ENCODE measurements around the gene RAPSN. TPM values are rescaled to one million over a fixed set of nuclear protein-coding genes. Genes with fewer than 3 reads are reported as not detected.

Gene RAPSN
- total RNA-seq (2014; rRNA removed; shearing (Covaris generic)) (0.17 TPM in 1 of 2 replicates, not detected in the other), polyA plus RNA-seq (2016; fragmentation: Nextera tagmentation; extraction: Ambion mirVana) (0.23 and 0.59 TPM in 2 replicates)
- long read RNA-seq = 0 reads

GRCh38 chr11:47448566-47449427 lies at the start of gene RAPSN:
TSS of gene RAPSN (minus strand) at chr11:47449136. CDS start at chr11:47448964, 172 bp downstream.
- Histone ChIP-seq H2AFZ (no peak within 1 kb of the TSS), H3K4me3 (no peak within 1 kb of the TSS), H3K27ac (ENCODE audit: low read depth) (no peak within 1 kb of the TSS), H3K27me3 (ENCODE audit: insufficient read depth) (no peaks in the 10 kb centered on the region), H4K20me1 (replicated peaks; ENCODE audit: insufficient read depth) (no peaks in the 10 kb centered on the region), H3K79me2 (replicated peaks; ENCODE audit: insufficient read depth) (no peaks in the 10 kb centered on the region), H3F3A (replicated peaks; ENCODE audit: low read depth) (no peaks in the 10 kb centered on the region), H3K9me2 (ENCODE audit: insufficient read depth) (no peaks in the 10 kb centered on the region), H3K4me2 (no peak within 1 kb of the TSS), H3K4me1 (ENCODE audit: insufficient read depth) (no peaks in the 10 kb centered on the region), H3K36me3 (ENCODE audit: insufficient read depth) (no peaks in the 10 kb centered on the region)
- peak; percentile 43 for ATAC-seq
- no peaks in the 10 kb centered on the region for H3K27me3 Mint-ChIP-seq (ENCODE audit: insufficient read depth, low read depth, poor library complexity)
- H3K4me3 Mint-ChIP-seq = no peak within 1 kb of the TSS
- no peaks in the 10 kb centered on the region for H3K36me3 Mint-ChIP-seq (ENCODE audit: low read depth)
- H3K4me1 Mint-ChIP-seq = no peaks in the 10 kb centered on the region
- no peak for TF ChIP-seq EZH2phosphoT487 (IDR thresholded peaks at IDR 0.05; ENCODE audit: unreplicated experiment)
- TF ChIP-seq CTCF (conservative IDR thresholded peaks at IDR 0.05; ENCODE audit: low read depth in 2 of 2) = no peak
- TF ChIP-seq ZNF331 (CRISPR knock-in tag; IDR thresholded peaks at IDR 0.05; ENCODE audit: low read depth) = no peak
- TF ChIP-seq ZNF114 (CRISPR knock-in tag; IDR thresholded peaks at IDR 0.05) = no peak
- TF ChIP-seq EZH2 (IDR thresholded peaks at IDR 0.05; ENCODE audit: low read depth, unreplicated experiment) = no peak
- TF ChIP-seq NANOG (IDR thresholded peaks at IDR 0.05; ENCODE audit: borderline replicate concordance) = no peak
- no peak for TF ChIP-seq JUNB (IDR thresholded peaks at IDR 0.05; ENCODE audit: unreplicated experiment)
- no peak for TF ChIP-seq POLR2AphosphoS5 (IDR thresholded peaks at IDR 0.05; ENCODE audit: low read depth)
- TF ChIP-seq, protein P1, sequence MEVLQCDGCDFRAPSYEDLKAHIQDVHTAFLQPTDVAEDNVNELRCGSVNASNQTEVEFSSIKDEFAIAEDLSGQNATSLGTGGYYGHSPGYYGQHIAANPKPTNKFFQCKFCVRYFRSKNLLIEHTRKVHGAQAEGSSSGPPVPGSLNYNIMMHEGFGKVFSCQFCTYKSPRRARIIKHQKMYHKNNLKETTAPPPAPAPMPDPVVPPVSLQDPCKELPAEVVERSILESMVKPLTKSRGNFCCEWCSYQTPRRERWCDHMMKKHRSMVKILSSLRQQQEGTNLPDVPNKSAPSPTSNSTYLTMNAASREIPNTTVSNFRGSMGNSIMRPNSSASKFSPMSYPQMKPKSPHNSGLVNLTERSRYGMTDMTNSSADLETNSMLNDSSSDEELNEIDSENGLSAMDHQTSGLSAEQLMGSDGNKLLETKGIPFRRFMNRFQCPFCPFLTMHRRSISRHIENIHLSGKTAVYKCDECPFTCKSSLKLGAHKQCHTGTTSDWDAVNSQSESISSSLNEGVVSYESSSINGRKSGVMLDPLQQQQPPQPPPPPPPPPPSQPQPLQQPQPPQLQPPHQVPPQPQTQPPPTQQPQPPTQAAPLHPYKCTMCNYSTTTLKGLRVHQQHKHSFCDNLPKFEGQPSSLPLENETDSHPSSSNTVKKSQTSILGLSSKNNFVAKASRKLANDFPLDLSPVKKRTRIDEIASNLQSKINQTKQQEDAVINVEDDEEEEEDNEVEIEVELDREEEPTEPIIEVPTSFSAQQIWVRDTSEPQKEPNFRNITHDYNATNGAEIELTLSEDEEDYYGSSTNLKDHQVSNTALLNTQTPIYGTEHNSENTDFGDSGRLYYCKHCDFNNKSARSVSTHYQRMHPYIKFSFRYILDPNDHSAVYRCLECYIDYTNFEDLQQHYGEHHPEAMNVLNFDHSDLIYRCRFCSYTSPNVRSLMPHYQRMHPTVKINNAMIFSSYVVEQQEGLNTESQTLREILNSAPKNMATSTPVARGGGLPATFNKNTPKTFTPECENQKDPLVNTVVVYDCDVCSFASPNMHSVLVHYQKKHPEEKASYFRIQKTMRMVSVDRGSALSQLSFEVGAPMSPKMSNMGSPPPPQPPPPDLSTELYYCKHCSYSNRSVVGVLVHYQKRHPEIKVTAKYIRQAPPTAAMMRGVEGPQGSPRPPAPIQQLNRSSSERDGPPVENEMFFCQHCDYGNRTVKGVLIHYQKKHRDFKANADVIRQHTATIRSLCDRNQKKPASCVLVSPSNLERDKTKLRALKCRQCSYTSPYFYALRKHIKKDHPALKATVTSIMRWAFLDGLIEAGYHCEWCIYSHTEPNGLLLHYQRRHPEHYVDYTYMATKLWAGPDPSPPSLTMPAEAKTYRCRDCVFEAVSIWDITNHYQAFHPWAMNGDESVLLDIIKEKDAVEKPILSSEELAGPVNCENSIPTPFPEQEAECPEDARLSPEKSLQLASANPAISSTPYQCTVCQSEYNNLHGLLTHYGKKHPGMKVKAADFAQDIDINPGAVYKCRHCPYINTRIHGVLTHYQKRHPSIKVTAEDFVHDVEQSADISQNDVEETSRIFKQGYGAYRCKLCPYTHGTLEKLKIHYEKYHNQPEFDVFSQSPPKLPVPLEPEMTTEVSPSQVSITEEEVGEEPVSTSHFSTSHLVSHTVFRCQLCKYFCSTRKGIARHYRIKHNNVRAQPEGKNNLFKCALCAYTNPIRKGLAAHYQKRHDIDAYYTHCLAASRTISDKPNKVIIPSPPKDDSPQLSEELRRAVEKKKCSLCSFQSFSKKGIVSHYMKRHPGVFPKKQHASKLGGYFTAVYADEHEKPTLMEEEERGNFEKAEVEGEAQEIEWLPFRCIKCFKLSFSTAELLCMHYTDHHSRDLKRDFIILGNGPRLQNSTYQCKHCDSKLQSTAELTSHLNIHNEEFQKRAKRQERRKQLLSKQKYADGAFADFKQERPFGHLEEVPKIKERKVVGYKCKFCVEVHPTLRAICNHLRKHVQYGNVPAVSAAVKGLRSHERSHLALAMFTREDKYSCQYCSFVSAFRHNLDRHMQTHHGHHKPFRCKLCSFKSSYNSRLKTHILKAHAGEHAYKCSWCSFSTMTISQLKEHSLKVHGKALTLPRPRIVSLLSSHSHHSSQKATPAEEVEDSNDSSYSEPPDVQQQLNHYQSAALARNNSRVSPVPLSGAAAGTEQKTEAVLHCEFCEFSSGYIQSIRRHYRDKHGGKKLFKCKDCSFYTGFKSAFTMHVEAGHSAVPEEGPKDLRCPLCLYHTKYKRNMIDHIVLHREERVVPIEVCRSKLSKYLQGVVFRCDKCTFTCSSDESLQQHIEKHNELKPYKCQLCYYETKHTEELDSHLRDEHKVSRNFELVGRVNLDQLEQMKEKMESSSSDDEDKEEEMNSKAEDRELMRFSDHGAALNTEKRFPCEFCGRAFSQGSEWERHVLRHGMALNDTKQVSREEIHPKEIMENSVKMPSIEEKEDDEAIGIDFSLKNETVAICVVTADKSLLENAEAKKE (CRISPR knock-in tag; IDR thresholded peaks at IDR 0.05) = no peak
- TF ChIP-seq CREB1 (CRISPR knock-in tag; IDR thresholded peaks at IDR 0.05; ENCODE audit: low read depth) = no peak
- TF ChIP-seq STAT1 (IDR thresholded peaks at IDR 0.05; ENCODE audit: unreplicated experiment) = no peak
- TF ChIP-seq, protein P2, sequence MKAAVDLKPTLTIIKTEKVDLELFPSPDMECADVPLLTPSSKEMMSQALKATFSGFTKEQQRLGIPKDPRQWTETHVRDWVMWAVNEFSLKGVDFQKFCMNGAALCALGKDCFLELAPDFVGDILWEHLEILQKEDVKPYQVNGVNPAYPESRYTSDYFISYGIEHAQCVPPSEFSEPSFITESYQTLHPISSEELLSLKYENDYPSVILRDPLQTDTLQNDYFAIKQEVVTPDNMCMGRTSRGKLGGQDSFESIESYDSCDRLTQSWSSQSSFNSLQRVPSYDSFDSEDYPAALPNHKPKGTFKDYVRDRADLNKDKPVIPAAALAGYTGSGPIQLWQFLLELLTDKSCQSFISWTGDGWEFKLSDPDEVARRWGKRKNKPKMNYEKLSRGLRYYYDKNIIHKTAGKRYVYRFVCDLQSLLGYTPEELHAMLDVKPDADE (IDR thresholded peaks at IDR 0.05) = no peak
- TF ChIP-seq REST (IDR thresholded peaks at IDR 0.05; ENCODE audit: unreplicated experiment) = no peak
- no peak for DNase-seq (ENCODE audit: low spot score)
- no peak within 1 kb of the TSS for H3K27ac Mint-ChIP-seq
- peaks cover 2% of the 10 kb centered on the region; the same call in 1 of the 3 replicates for H3K9me3 Mint-ChIP-seq
